Hematopoietic multipotent progenitor cell treated with erythropoietin and hydrocortisone succinate and interleukin-3 and kit ligand, for 6 days (in vitro differentiated cells): Measurements from ENCODE around the gene NOC3L.
"Not testable (repeated sequence)": the region's sequence is repeated elsewhere in the genome, so short reads cannot be mapped to it uniquely, and the experiment has no call there.

Source experiments
- DNase-seq: peaks from one replicate; pipeline ENCODE4 v3.0.0-alpha.2; 2015

The NOC3L gene

DNA sequence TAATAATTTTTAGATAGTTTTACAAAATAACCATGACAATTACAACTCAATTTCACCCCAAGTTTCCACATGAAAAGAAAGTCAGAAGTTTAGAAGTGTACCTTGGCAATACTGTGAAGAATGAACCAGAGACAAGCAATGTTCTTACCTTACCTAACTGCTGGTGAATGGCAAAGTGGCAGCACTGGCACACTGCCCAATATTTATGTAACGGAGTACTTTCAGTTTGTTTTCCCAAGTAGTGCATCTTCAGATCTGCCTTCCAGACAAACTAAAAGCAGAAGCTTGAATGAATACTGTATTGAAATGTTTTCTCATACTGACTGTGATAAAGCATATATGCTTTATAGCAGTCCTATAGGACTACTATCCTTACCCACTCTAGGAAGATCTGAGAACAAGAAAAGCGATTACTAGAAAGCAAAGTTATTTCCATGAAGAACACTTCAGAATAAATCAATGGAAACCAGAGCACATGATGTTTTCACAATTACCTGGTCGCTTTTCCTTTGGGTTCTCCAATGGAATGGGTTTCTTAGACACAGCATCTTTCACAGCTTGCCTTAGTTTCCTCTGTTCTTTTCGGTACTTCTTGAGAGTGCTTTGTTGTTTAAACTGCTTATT lies 1.5 kb downstream of the NOC3L start:
- peak; percentile 82 for DNase-seq

DNA sequence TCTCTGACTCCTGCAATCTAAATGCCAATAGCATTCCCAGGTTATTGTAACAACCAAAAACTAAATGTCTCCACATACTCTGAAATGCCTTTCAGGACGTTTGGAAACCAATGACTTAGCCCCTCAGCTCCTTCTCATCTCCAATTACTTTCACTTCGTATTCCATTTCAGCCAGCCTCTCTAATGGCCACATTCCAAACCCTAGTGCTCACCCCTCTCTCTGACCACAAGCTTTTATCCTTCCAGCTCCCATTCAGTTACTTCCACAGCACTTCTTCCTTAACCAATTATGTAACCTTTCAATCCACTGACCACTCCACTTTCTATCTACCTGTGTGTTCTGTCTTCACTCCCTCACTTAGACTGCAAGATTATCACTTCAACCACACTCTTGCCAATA lies 4.3 kb downstream of the NOC3L start:
- no peak for DNase-seq

DNA sequence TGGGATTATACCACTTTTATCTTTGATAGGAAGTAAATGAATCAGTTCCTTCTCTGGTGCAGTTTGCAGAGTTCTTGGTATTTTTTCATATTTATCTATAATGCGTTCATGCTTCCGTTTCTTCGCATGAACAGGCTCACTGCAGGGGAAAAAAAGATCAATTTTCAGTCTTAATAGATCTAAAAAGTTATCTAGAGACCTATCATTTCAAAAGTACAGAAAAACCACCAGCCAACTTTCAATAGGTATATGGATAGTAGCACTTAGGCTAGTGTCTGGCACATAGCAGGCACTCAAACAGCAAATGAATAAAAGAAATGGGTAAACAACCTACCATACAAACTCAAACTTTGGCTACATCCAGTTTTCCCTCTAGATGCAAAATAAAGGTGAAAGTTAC lies 5.5 kb downstream of the NOC3L start:
- DNase-seq = no peak

DNA sequence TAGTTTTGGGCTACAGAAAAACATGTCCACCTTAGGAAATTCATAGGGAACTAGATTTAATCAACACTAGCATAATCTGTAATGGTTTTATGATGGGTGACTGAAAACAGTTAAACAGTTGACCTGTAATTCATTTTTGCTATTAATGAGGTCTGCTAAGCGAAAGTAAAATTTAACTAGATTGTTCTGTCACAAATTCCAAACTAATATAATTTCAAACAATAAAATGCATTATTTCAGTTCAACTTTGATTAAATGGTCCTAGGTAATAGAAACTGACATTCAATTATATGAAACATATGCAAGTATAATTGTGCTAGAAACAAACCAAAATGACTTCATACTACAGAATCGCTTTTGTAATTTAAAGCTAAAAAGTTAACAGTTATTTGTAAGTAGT lies 6.9 kb downstream of the NOC3L start:
- no peak for DNase-seq

DNA sequence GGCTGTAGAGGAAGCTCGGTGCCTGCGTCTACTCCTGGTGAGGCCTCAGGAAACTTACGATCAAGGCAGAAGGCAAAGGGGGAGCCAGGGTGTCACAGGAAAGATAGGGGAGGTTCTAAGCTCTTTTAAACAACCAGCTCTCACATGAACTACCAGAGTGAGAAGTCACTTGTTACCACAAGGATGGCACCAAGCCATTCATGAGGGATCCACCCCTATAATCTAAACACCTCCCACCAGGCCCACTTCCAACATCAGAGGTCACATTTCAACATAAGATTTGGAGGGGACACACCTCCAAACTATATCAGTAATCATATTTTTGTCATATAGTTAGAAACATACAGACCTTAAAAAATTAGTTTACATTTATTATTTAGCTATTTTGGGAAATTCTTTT lies 9.4 kb downstream of the NOC3L start:
- DNase-seq = peak; percentile 78

- DNase-seq = no peak
Measured at GRCh38 chr10:94351089-94351488, 11.7 kb downstream of the NOC3L start.

DNA sequence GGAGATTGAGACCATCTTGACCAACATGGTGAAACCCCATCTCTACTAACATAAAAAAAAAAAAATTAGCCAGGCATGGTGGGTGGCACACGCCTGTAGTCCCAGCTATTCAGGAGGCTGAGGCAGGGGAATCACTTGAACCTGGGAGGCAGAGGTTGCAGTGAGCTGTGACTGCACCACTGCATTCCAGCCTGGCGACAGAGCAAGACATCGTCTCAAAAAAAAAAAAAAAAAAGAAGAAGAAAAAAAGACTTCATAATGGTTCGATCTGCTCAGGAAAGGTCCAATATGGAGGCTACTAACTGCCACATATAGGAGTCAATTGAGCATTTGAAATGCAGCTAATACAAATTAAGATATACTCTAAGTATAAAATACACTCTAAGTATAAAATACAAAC lies 12.2 kb downstream of the NOC3L start:
- DNase-seq = not testable (repeated sequence)

- no peak for DNase-seq
Measured at GRCh38 chr10:94349327-94349726, 13.4 kb downstream of the NOC3L start.

DNA sequence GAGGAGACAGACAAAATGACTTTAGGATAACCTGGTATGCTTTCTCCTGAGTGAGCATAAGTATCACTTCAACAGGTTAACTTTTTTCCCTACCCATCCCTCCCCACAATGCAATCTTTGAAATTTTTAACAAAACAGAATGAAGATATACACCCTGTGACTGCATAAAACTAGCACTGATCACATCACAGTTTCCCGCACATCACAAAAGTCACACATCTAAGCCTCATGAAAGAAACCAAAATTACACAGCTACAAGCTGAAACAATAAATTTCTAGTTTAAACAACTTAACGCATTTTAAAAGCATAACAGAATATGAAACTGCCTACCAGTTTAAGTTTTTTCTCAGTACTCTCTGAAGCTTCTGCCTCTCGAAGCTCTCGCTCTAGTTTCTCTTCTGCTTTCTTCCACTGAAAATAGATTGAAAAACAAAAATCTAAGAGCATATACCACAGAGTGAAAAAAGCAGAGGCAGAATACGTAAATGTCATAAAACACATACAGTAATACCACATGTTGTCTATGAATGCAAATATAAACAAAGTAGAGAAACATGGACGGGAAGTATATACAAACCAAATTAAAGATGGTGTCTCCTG lies 18.1 kb downstream of the NOC3L start:
- DNase-seq = no peak

DNA sequence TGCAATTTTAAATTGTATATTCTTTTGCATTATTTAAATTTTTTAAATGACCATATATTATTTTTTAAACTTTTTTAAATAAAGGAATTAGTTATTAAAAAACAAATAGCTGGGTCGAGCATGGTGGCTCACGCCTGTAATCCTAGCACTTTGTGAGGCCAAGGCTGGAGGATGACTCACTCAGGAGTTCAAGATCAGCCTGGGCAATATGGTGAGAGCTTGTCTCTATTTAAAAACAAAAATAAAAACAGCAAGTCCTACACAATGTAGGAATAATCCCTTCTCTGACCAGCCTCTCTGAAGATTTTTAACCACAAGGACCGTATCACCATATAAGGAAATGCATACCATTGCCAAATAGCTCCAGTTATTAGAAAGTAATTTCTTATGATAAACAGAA lies 19.6 kb downstream of the NOC3L start:
- no peak for DNase-seq

DNA sequence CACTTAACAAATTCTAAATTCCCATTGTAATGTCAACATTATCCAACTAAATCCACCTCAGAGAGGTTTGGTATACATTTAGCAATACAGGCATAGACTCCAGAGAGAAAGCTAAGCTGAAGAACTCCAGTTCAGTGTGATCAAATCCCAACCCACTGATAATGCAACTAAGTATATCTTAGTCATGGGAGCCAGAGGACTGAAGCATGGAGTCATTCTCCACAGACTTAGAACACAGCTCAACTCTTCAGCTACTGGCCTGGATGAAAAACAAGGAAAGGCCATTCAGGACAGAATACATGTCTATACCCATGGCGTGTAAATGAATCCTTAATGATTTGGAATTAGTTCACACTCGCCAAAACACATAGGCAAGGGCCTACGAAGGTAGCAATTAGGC lies 27.9 kb downstream of the NOC3L start:
- DNase-seq = no peak

- no peak for DNase-seq
Measured at GRCh38 chr10:94333051-94333450, 29.7 kb downstream of the NOC3L start.

DNA sequence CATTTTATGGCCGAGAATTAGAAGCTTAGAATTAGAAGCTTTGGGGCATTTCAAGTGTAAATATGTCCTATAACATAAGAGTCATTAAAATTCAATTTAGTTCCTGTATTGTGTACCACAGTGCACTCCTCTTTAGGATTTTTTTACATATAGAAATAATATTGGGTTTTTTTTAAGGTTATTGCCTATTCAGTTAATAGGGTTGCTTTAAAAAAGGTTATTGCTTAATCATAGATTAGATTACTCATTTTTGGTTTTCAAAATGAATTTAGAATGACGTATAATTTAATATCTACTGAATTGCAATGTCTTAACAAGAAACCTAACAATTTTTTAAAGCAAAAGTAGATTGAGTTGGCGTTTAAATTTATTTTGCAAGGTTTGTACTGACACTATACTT lies 34.1 kb downstream of the NOC3L start:
- DNase-seq = no peak

DNA sequence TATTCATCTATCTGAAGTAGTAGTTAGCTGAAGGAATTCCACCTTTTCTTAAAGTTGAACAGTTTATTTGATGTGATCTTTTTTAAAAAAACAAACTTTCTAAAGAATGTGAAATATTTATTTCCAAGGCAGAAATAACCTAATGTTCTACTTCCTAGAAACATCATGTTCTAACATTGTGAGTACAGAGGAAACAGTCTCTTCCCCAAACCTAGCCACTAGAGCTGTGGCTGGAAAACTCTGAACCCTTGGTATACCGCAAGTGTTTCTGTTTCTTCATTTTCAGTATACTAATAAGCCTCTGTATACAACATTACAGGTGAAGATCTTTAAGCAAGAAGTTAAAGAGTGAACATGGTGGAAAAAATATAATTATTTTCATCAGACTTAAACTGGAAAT lies 35.1 kb downstream of the NOC3L start:
- DNase-seq = no peak

DNA sequence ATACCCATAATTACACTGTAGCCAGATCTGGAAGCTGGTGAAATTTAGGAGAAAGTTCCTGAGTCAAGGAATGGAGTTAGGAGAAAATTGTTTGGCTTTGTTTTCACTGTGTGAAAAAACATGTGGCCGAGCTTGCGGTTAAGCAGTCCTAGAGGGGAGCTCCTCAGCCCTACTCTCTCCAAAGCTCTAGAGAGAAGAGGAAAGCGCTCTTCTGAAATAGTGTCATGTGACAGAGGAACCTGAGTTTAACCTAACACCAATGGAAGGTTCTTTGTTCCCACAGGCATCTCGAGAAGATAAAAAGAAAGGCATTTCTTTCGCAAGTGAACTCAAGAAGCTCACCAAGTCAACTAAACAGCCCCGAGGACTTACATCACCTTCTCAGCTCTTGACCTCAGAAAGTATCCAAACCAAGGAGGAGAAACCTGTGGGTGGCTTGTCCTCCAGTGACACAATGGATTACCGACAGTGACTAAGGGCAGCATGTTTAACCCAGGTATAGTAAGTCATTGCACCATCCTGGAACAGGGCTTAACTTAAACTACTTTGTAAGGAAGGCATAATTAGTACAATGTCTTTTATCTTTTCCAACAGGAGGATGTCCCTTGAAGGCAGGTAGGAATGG lies 38.0 kb downstream of the NOC3L start:
- no peak for DNase-seq

- DNase-seq = peak; percentile 87
Measured at GRCh38 chr10:94320285-94320914, 42.3 kb downstream of the NOC3L start.

DNA sequence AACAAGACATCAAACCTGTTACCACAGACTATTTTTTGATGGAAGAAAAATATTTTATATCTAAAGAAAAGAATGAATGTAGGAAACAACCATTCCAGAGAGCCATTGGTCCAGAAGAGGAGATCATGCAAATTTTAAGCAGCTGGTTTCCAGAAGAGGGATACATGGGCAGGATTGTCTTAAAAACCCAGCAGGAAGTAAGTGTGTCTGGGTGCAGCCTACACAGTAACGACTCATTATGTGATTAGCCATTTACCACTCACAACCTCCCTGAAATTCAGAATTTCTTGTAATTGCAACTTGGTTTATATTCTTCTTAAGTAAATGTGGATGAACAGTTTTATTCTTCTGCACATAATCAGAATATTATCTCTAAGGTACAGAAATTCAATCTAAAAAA lies 46.2 kb downstream of the NOC3L start:
- no peak for DNase-seq

DNA sequence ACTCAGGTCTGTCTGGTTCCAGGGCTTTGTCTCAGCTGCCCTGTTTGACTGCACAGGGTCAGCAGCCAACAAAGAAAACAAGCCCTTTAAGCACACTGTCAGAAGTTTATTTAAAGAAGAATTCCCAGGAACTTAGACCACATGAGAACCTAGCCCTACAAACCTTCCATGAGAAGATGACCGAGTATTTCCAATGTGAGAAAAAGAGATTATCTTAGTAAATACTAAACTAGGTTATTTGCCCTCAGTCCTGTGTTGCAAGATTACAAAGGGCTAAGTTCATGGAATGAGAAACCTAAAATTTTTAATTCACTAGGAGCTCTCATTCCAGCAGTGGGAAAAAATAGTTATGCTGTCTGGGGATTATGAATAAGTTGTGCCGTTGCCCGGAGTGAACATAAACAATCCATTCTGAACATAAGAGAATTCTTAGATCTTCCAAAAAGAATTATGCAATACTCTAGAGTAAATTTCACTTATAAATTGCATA lies 46.7 kb downstream of the NOC3L start:
- DNase-seq = no peak

DNA sequence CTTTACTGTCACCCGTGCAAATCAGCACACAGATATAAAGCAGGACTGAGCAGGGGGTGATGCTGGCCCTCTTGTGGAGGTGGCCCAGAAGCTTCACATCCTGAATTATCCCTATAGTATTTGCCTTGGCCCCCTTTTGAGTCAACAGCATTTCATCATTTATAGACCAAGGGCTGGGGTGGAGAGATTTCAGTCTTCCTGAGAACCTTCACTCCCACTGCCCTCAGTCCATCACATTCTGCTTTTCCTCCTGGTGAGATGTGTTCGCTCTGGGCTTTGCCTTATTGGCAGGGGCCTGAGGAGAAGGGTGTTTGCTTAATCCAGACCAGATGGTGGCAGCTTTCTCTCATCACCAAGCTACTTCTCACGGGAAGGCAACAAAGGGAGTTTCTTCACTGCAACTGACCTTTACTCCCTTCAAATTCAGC lies 47.7 kb downstream of the NOC3L start:
- DNase-seq = no peak

- DNase-seq = no peak
Measured at GRCh38 chr10:94310369-94310768, 52.4 kb downstream of the NOC3L start.

DNA sequence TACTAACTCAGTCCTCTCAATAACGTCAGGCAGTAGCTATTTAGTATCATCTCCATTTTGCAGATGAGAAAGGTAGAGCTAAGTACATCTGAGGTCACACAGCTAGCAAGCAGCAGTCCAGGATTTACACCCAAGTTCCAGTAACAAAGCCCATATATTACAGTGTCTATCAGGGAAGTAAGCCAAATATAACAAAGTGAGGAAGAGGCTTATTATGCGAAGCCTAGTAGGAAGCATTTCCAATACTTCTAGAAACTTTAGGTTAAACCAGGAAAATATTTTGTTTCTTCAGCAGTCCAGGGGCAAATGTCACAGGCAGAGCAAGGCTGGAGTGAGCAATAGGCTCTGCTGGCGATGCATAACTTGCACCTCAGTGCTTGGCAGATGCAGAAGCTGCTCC lies 53.9 kb downstream of the NOC3L start:
- no peak for DNase-seq

DNA sequence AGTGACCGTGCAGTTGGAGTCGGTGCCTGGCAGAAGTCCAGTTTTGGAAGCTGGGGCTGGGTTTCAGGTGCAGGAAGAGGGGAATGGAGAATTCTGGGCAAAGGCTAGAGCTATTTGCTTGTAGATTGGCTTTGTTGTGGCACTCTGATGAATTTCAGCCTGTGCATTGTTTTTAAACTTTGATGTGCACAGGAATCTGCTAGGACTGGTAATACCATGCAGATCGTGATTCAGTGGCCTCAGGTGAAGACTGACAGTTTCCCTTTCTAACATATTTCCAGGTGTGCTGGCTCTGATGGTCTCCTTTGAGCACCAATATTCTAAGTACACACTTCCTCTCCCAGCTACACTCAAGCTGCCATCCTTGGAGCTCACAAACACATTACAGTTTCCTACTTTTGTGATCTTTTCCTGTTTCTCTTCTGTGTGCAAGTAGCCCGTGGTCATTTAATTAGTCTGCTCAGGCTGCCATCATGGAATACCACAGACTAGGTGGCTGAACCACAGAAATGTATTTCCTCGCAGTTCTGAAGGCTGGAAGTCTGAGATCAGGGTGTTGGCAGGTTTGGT lies 55.6 kb downstream of the NOC3L start:
- DNase-seq = no peak

- no peak for DNase-seq
Measured at GRCh38 chr10:94303929-94304328, 58.8 kb downstream of the NOC3L start.

GRCh38 chr10:94300042-94300441 lies 62.7 kb downstream of the NOC3L start:
- no peak for DNase-seq
